ENCODE results near the gene SEZ6L2. TPM values are rescaled to one million over a fixed set of nuclear protein-coding genes. Genes with fewer than 3 reads are reported as not detected.
A peak's percentile ranks its signal among the peaks of the same experiment; 100 is the strongest.
"Not testable (repeated sequence)": the region's sequence is repeated elsewhere in the genome, so short reads cannot be mapped to it uniquely, and the experiment has no call there.

SEZ6L2 gene
- 10 to 100 TPM; 10.1 to 13.6 (median 11.7) TPM for polyA plus RNA-seq (ENCODE audit: insufficient read length in 3 of 3)
- long read RNA-seq, donor 1, result 0 reads
- long read RNA-seq, donor 2, result 0 reads
- long read RNA-seq, donor 3, result 0 reads
- long read RNA-seq, donor 4, partial matches to known transcripts, result 186 of 275 reads
- long read RNA-seq, donor 4, other reads (novel, unspliced or antisense), result 88 of 275 reads
- long read RNA-seq, donor 5, result 0 reads
- long read RNA-seq, donor 6, partial matches to known transcripts, result 0 of 1 reads
- long read RNA-seq, donor 6, other reads (novel, unspliced or antisense), result 0 of 1 reads
- long read RNA-seq, donor 7, partial matches to known transcripts, result 8 of 9 reads
- long read RNA-seq, donor 7, other reads (novel, unspliced or antisense), result 0 of 9 reads
- long read RNA-seq, donor 8, result 0 reads
- long read RNA-seq, donor 9, partial matches to known transcripts, result 6 of 6 reads
- long read RNA-seq, donor 9, other reads (novel, unspliced or antisense), result 0 of 6 reads
- long read RNA-seq, donor 10, result 0 reads
- long read RNA-seq, donor 11, result 0 reads
- long read RNA-seq, donor 12, result 0 reads
- long read RNA-seq, donor 13, result 0 reads
- long read RNA-seq, donor 14, result 0 reads
- long read RNA-seq, donor 15, result 0 reads
- long read RNA-seq, donor 16, partial matches to known transcripts, result 5 of 6 reads
- long read RNA-seq, donor 16, other reads (novel, unspliced or antisense), result 0 of 6 reads

GRCh38 chr16:29899516-29900101 lies at the start of gene SEZ6L2:
TSS of gene SEZ6L2 (minus strand) at chr16:29899550. CDS start at chr16:29899019, 531 bp downstream.
- DNase-seq, result peak; percentile 81

GRCh38 chr16:29947897-29948296 lies 48.5 kb upstream of the SEZ6L2 start:
- no peak for DNase-seq

- peak; percentile 88 for DNase-seq
These were observed 44.8 kb upstream of the SEZ6L2 start for GRCh38 chr16:29943846-29944799.

- no peak for DNase-seq
These were observed 41.3 kb upstream of the SEZ6L2 start for GRCh38 chr16:29940656-29941055.

- not testable (repeated sequence) for DNase-seq
These were observed 32.4 kb upstream of the SEZ6L2 start for GRCh38 chr16:29931750-29932149.

GRCh38 chr16:29927070-29927905 lies 27.9 kb upstream of the SEZ6L2 start:
- no peak for DNase-seq

- peak; percentile 15 for DNase-seq
These were observed 27.3 kb upstream of the SEZ6L2 start for GRCh38 chr16:29926711-29927052.

GRCh38 chr16:29925781-29926710 lies 26.7 kb upstream of the SEZ6L2 start, which contains the start of gene KCTD13:
TSS of gene KCTD13 (minus strand) at chr16:29926226. CDS start at chr16:29926033, 193 bp downstream.
- peak; percentile 91 for DNase-seq

GRCh38 chr16:29925105-29925756 lies 25.9 kb upstream of the SEZ6L2 start:
- DNase-seq, result no peak

GRCh38 chr16:29922986-29923501 lies 23.7 kb upstream of the SEZ6L2 start:
- DNase-seq, result no peak

GRCh38 chr16:29922326-29922725 lies 23.0 kb upstream of the SEZ6L2 start:
- DNase-seq, result no peak

- no peak for DNase-seq
These were observed 21.7 kb upstream of the SEZ6L2 start for GRCh38 chr16:29921034-29921385.

GRCh38 chr16:29920288-29921033 lies 21.1 kb upstream of the SEZ6L2 start:
- no peak for DNase-seq

GRCh38 chr16:29916979-29917378 lies 17.6 kb upstream of the SEZ6L2 start:
- no peak for DNase-seq

- no peak for DNase-seq
These were observed 16.4 kb upstream of the SEZ6L2 start for GRCh38 chr16:29915590-29916247.

GRCh38 chr16:29913514-29913913 lies 14.2 kb upstream of the SEZ6L2 start:
- no peak for DNase-seq

GRCh38 chr16:29912087-29912486 lies 12.7 kb upstream of the SEZ6L2 start:
- DNase-seq, result no peak

GRCh38 chr16:29911676-29912010 lies 12.3 kb upstream of the SEZ6L2 start:
- no peak for DNase-seq
